ENCODE data around the gene FPGT. TPM values are rescaled to one million over a fixed set of nuclear protein-coding genes. Genes with fewer than 3 reads are reported as not detected.

FPGT gene
- total and polyA plus RNA-seq, 9 of the 15 experiments (the other 6 are each of a cell fraction or from before 2014, with no cell fraction given): 11.6 to 24.3 (median 22.5) TPM

DNA sequence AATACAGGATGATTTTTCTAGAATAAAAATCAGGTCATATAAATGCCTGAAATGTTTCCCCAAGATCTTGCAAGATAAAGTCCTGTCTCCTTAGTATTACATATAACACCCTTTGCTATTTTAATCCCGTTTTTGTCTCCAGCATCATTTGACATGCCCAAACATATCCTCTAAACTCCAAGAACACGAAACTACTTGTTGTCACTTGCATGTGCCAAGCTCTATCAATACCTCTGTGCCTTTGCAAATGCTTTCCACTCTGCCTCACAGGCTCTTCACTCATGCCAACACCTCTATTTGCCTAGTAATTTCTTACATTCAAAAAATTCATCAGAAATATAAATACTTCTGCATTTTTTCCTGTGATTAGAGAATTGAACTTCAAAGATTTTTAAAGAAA lies 38.0 kb upstream of the FPGT start:
- Histone ChIP-seq H4K20me1 (replicated peaks; ENCODE audit: control insufficient read depth, insufficient read depth, low read length) (no peaks in the 10 kb centered on the region), H3K79me2 (ENCODE audit: control insufficient read depth, insufficient read depth, low read length) (no peaks in the 10 kb centered on the region), H3K36me3 (ENCODE audit: control insufficient read depth, insufficient read depth, low read length) (no peaks in the 10 kb centered on the region), H3K4me3 (no peak overlapping the region), H3K27me3 (ENCODE audit: control insufficient read depth in 2 of 2, insufficient read depth in 2 of 2, low read length in 2 of 2) (no peaks in the 10 kb centered on the region), H3K4me1 (replicated peaks in 1 of 2; ENCODE audit: control insufficient read depth in 2 of 2, insufficient read depth in 2 of 2, low read length in 2 of 2) (no peaks in the 10 kb centered on the region), H3K9ac (ENCODE audit: insufficient read depth in 1 of 2, low read depth in 2 of 2, low read length in 2 of 2) (no peak overlapping the region), H3K9me3 (replicated peaks; ENCODE audit: control insufficient read depth, insufficient read depth, low read depth, low read length) (no peaks in the 10 kb centered on the region), H2AFZ (ENCODE audit: low read depth, low read length) (no peak overlapping the region), H3K27ac (ENCODE audit: extremely low read depth, low read depth, low read length) (no peak overlapping the region), H3K4me2 (ENCODE audit: insufficient read depth, low read length) (no peak overlapping the region), H3K9me1 (ENCODE audit: control insufficient read depth, insufficient read depth, low read length) (no peaks in the 10 kb centered on the region)
- no peak for FAIRE-seq
- in situ Hi-C loops (cut with MboI) (no loop called here), intact Hi-C loops (cut with micrococcal nuclease) (no loop called here)
- TF ChIP-seq ARID2 (IDR thresholded peaks at IDR 0.05): no peak
- TF ChIP-seq STAG1 (CRISPR knock-in tag; IDR thresholded peaks at IDR 0.05; ENCODE audit: borderline replicate concordance): no peak
- TF ChIP-seq ZNF644 (tag; IDR thresholded peaks at IDR 0.05; ENCODE audit: low read depth): no peak
- TF ChIP-seq GTF2E2 (tag; IDR thresholded peaks at IDR 0.05): no peak
- TF ChIP-seq, protein P1, sequence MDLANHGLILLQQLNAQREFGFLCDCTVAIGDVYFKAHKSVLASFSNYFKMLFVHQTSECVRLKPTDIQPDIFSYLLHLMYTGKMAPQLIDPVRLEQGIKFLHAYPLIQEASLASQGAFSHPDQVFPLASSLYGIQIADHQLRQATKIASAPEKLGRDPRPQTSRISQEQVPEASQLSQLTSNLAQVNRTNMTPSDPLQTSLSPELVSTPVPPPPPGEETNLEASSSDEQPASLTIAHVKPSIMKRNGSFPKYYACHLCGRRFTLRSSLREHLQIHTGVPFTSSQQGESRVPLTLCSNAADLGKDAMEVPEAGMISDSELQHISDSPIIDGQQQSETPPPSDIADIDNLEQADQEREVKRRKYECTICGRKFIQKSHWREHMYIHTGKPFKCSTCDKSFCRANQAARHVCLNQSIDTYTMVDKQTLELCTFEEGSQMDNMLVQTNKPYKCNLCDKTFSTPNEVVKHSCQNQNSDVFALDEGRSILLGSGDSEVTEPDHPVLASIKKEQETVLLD (IDR thresholded peaks at IDR 0.05): no peak
- no peak for TF ChIP-seq ZNF324 (CRISPR knock-in tag; IDR thresholded peaks at IDR 0.05)
- TF ChIP-seq, protein P2, sequence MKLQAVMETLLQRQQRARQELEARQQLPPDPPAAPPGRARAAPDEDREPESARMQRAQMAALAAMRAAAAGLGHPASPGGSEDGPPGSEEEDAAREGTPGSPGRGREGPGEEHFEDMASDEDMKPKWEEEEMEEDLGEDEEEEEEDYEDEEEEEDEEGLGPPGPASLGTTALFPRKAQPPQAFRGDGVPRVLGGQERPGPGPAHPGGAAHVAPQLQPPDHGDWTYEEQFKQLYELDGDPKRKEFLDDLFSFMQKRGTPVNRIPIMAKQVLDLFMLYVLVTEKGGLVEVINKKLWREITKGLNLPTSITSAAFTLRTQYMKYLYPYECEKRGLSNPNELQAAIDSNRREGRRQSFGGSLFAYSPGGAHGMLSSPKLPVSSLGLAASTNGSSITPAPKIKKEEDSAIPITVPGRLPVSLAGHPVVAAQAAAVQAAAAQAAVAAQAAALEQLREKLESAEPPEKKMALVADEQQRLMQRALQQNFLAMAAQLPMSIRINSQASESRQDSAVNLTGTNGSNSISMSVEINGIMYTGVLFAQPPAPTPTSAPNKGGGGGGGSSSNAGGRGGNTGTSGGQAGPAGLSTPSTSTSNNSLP (IDR thresholded peaks at IDR 0.05; ENCODE audit: borderline replicate concordance, low read depth, low read length): no peak
- no peak for TF ChIP-seq KAT7 (CRISPR knock-in tag; IDR thresholded peaks at IDR 0.05; ENCODE audit: borderline replicate concordance)
- TF ChIP-seq, protein P3, sequence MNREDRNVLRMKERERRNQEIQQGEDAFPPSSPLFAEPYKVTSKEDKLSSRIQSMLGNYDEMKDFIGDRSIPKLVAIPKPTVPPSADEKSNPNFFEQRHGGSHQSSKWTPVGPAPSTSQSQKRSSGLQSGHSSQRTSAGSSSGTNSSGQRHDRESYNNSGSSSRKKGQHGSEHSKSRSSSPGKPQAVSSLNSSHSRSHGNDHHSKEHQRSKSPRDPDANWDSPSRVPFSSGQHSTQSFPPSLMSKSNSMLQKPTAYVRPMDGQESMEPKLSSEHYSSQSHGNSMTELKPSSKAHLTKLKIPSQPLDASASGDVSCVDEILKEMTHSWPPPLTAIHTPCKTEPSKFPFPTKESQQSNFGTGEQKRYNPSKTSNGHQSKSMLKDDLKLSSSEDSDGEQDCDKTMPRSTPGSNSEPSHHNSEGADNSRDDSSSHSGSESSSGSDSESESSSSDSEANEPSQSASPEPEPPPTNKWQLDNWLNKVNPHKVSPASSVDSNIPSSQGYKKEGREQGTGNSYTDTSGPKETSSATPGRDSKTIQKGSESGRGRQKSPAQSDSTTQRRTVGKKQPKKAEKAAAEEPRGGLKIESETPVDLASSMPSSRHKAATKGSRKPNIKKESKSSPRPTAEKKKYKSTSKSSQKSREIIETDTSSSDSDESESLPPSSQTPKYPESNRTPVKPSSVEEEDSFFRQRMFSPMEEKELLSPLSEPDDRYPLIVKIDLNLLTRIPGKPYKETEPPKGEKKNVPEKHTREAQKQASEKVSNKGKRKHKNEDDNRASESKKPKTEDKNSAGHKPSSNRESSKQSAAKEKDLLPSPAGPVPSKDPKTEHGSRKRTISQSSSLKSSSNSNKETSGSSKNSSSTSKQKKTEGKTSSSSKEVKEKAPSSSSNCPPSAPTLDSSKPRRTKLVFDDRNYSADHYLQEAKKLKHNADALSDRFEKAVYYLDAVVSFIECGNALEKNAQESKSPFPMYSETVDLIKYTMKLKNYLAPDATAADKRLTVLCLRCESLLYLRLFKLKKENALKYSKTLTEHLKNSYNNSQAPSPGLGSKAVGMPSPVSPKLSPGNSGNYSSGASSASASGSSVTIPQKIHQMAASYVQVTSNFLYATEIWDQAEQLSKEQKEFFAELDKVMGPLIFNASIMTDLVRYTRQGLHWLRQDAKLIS (CRISPR knock-in tag; IDR thresholded peaks at IDR 0.05): no peak
- WGBS (ENCODE audit: insufficient coverage, low coverage, missing lambda C conversion rate): 5% methylated on average over 2 of the region's 2 CpGs
- ATAC-seq: no peak
- ChIA-PET POLR2A (no interaction called here), CTCF (ENCODE audit: low intra/inter-chr PET ratio) (no interaction called here)
- no TSS peak for BruUV-seq (replicated peaks)
- DNase-seq (ENCODE audit: extremely low read depth in 1 of 4, low spot score in 3 of 4): no peak

Measured in K562 (cell line).